Glutamatergic neuron (in vitro differentiated cells): Measurements from ENCODE around the gene DPYSL3. TPM values are rescaled to one million over a fixed set of nuclear protein-coding genes. Genes with fewer than 3 reads are reported as not detected.

Source experiments
- DNase-seq: peaks from one replicate; pipeline ENCODE4 v3.0.0; 2022
- H3K27ac Mint-ChIP-seq: one replicate; pipeline ENCODE4 v1.8.0; 2020; ENCODE audit warnings: mild to moderate bottlenecking, mixed read lengths, inconsistent platforms; ENCODE audit not compliant: unreplicated experiment
- H3K27me3 Mint-ChIP-seq: one replicate; pipeline ENCODE4 v1.8.0; 2020; ENCODE audit warnings: mild to moderate bottlenecking, moderate library complexity, mixed read lengths, inconsistent platforms; ENCODE audit not compliant: unreplicated experiment
- H3K36me3 Mint-ChIP-seq: one replicate; pipeline ENCODE4 v1.8.0; 2020; ENCODE audit warnings: mild to moderate bottlenecking, mixed read lengths, inconsistent platforms; ENCODE audit not compliant: unreplicated experiment
- H3K4me1 Mint-ChIP-seq: one replicate; pipeline ENCODE4 v1.8.0; 2020; ENCODE audit warnings: mild to moderate bottlenecking, low read depth, mixed read lengths, inconsistent platforms; ENCODE audit not compliant: unreplicated experiment
- H3K4me3 Mint-ChIP-seq: one replicate; pipeline ENCODE4 v1.8.0; 2020; ENCODE audit warnings: mild to moderate bottlenecking, mixed read lengths, inconsistent platforms; ENCODE audit not compliant: unreplicated experiment
- H3K9me3 Mint-ChIP-seq: one replicate; pipeline ENCODE4 v1.8.0; 2020; ENCODE audit warnings: mild to moderate bottlenecking, moderate library complexity, mixed read lengths, inconsistent platforms; ENCODE audit not compliant: unreplicated experiment
- CTCF ChIP-seq: fragments of 200-600 bp; sonication (generic); IDR thresholded peaks from one replicate; pipeline ENCODE4 v1.5.0; 2021; ENCODE audit not compliant: partially characterized antibody, unreplicated experiment
- total RNA-seq: library from RNA; stranded (reverse); fragmentation: NEBNext Ultra II Directional; extraction: Animal tissue kit (Norgen Biotek cat#: 25700); gene quantifications from one replicate; pipeline ENCODE4 v1.2.1, GENCODE V29; 2021; ENCODE audit not compliant: unreplicated experiment

DPYSL3 gene
- total RNA-seq, 1 donor from 2014 or later, result 571 TPM

GRCh38 chr5:147460380-147460779 is 49.5 kb downstream of the DPYSL3 start:
- no peak overlapping the region for H3K27ac Mint-ChIP-seq
- peaks cover 4% of the 10 kb centered on the region for H3K27me3 Mint-ChIP-seq
- H3K4me3 Mint-ChIP-seq, result no peak overlapping the region
- peaks cover 10% of the 10 kb centered on the region for H3K4me1 Mint-ChIP-seq
- no peaks in the 10 kb centered on the region for H3K36me3 Mint-ChIP-seq
- no peaks in the 10 kb centered on the region for H3K9me3 Mint-ChIP-seq
- no peak for TF ChIP-seq CTCF
- DNase-seq, result no peak

GRCh38 chr5:147458581-147458980 is 51.3 kb downstream of the DPYSL3 start:
- Mint-ChIP-seq H3K36me3 (no peaks in the 10 kb centered on the region), H3K27ac (no peak overlapping the region), H3K27me3 (peaks cover 20% of the 10 kb centered on the region), H3K4me1 (peaks cover 19% of the 10 kb centered on the region), H3K9me3 (peaks cover 16% of the 10 kb centered on the region), H3K4me3 (no peak overlapping the region)
- TF ChIP-seq CTCF, result no peak
- DNase-seq, result no peak

- TF ChIP-seq CTCF, result no peak
- Mint-ChIP-seq H3K9me3 (peaks cover 31% of the 10 kb centered on the region), H3K4me3 (peak overlapping the region; percentile 87), H3K36me3 (no peaks in the 10 kb centered on the region), H3K27me3 (peaks cover 33% of the 10 kb centered on the region), H3K27ac (peak overlapping the region; percentile 96), H3K4me1 (peaks cover 19% of the 10 kb centered on the region)
- no peak for DNase-seq
These were observed 53.9 kb downstream of the DPYSL3 start for GRCh38 chr5:147455822-147456450.

GRCh38 chr5:147454996-147455677 is 54.7 kb downstream of the DPYSL3 start:
- Mint-ChIP-seq H3K27me3 (peaks cover 33% of the 10 kb centered on the region), H3K9me3 (peaks cover 34% of the 10 kb centered on the region), H3K4me1 (peaks cover 25% of the 10 kb centered on the region), H3K4me3 (peak overlapping the region; percentile 87), H3K36me3 (no peaks in the 10 kb centered on the region), H3K27ac (peak overlapping the region; percentile 96)
- DNase-seq, result no peak
- TF ChIP-seq CTCF, result no peak
